HG02938 (cell line): ENCODE data around the gene CARD11.
"Not testable (repeated sequence)": the region's sequence is repeated elsewhere in the genome, so short reads cannot be mapped to it uniquely, and the experiment has no call there.

Experiments used
- ATAC-seq: cut with Tn5 transposase; IDR thresholded peaks from one replicate; pipeline ENCODE4 v1.9.1; 2021; ENCODE audit warnings: mild to moderate bottlenecking, moderate library complexity; ENCODE audit not compliant: unreplicated experiment

CARD11 gene

DNA sequence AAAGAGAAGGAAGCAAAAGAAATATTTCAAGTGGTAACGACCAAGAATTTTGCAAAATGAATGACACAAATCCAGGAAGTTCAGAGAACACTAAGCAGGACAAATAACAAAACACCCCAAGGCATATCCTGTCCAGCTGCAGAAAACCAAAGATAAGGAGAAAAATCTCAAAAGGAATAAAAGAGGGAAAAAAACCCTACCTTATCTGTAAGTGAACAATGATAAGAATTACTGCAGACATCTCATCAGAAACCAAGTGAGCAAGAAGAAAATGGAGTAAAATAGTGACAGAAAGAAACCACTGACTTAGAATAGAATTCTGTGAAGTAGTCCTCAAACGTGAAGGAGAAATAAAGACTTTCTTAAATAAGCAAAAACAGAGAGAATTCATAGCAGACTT lies 21.8 kb downstream of the CARD11 start:
- no peak for ATAC-seq

DNA sequence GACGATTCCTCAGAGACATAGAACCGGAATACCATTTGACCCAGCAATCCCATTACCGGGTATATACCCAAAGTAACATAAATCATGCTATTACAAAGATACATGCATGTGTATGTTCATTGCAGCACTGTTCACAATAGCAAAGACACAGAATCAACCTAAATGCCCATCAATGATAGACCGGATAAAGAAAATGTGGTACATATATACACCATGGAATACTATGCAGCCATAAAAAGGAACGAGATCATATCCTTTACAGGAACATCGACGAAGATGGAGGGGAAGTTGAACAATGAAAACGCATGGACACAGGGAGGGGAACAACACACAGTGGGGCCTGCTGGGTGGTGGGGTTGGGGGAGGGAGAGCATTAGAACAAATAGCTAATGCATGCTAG lies 22.4 kb downstream of the CARD11 start:
- not testable (repeated sequence) for ATAC-seq

DNA sequence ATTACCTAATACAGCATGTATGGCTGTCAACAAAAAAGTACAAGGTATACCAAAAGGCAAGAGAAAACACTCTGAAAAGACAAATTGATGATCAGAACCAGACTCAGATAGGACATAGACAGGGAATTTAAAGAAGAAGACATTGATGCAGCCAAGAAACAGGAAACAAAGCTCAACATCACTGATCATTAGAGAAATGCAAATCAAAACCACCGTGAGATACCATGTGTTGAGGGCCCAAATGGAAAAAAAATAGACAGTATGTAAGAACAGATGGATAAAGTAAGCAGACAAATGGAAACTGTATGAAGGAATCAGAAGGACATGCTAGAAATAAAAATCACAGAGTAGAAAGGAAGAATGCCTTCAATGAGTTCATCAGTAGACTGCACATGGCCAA lies 23.3 kb downstream of the CARD11 start:
- no peak for ATAC-seq

DNA sequence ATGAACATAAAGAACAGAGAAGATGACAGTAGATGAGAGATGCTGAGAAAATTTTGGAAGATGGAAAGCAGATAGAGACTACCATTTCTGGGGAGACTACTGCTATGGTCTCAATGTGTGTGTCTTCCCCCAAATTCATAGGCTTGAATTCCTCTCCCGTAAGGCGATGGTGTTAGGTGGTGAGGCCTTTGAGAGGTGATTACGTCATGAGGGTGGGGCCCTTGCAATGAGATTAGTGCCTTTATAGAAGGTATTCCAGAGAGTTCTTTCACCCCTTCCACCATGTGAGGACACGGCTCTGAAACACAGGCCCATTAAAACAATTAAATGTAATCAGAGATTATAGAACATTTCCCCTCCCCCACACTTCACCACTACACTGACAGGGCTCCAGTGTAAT lies 23.9 kb downstream of the CARD11 start:
- no peak for ATAC-seq

DNA sequence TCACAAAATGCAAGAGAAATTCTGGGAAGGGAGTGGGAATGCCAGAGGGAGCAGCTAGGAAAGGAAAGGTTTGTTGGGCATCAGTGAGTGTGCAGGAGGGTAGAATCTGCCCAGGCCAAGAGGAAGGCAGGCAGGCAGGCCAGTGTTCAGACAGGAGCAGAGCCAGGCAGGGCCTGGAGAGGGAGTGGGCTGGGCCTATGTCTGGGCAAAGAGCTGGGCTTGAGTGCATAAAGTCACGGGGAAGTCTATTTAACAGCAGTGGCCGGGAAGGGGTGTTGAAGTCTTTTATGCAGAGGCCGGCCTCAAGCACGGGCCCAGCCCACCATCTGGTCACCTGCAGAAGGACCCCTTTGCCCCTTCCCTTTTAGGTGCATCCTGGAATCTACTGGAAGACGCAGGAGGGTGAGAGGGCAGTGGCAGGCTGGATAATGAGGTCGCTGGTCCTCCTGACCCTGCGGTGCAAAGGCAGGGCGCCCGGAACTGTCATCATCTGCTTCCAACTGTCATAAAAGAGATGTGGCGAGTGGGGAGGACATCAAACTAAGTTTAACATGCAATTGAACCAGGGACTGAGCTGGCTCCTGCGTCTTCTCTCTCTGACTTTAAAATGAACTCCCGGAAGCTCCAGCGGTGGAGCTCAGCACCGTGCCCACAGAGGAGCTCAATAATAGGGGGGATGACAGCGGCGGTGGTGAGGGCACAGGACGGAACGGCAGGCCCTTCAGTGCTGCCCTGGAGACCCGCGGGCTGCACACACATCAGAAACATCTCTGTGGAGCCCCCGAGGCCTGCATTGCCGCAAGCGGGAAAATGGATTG lies 29.5 kb downstream of the CARD11 start:
- no peak for ATAC-seq

DNA sequence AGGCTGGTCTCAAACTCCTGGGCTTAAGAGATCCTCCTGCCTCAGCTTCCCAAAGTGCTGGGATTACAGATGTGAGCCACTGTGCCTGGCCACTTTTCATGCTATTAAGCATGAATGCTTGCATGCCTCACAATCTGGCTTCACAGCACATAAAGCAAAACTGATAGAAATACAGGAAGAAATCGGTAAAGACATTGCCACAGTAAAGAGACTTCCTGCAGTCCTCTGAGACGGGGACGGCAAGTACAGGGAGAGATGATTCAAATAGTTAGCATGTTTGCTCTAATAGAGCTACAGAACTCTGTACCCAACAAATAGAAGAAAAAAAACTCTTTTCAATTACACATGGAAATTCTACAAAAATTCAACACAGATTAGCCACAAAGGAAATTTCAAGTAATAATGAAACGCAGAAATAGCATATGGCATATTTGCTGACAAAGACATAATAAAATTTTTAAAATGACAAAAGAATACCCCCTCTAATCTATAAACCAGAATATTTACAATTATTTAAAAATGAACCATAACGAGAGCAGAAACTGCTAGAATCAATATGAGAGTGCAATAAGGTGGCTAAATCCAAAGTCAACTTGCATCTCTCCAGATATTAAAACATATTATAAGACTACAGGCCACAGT lies 32.3 kb downstream of the CARD11 start:
- ATAC-seq: no peak

DNA sequence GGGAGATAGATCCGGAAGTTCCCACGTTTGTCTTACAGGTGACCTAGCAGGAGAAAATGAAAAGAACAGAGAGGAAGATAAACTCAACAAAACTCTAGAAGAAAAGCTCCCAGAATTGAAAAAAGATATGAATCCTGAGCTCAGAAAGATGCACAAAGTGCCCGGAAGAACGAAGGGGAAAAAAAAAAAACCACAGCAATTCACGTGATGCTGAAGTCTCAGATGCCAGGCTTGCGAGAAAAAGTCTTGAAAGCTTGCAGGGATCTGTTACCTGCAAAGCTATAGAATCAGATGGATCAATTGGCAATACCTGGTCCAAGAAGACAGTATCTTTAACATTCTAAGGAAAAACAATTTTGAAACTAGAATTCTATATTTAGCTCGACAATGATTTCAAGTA lies 33.5 kb downstream of the CARD11 start:
- ATAC-seq: no peak

DNA sequence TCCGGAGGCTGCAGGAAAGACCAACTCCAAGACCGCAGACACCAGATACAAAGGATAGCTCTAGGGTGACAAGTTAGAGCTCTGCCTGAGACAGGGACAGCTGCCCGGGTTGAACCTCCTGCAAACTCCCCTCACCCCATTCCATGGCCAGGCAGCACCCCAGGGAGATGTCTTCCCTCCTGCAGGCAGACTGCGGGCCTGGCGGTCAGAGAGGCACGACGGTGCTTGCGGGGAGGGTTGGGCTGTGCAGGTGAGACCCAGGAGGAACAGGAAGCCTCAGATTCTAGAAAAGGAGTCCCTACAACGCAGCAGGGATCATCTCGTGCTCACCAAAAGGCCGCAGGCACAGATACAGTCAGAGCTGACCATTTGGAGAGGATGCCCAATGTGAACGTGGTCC lies 34.6 kb downstream of the CARD11 start:
- ATAC-seq: no peak

DNA sequence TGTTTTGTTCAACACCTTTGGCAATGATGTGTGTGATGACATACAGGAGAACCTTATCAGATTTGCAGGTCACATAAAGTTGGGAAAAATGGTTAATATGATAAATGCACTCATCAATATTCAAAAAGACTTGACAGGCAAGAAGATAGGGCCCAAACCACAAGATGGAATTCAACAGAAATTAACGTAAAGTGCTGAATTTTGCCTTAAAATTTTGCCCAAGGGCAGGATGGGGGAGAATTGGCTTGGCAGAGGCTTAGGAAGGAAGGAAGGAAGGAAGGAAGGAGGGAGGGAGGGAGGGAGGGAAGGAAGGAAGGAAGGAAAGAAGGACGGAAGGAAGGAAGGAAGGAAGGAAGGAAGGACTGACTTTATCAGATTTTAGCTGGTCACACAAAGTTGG lies 35.3 kb downstream of the CARD11 start:
- ATAC-seq: no peak

DNA sequence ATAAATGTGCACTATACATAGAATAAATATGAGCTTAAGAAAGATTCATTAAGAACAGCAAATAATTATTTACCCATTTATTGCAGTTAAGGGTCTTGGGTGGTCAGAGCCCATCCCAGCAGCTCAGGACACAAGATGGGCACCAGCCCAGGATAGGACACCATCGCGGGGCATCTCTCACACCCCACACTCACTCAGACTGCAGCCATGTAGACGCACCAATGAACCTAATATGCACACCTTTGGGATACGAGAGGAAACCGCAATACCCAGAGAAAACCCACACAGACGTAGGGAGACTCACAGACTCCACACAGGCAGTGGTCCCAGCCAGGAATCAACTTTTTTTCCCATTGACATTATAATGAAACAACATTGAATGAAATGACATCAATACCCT lies 36.0 kb downstream of the CARD11 start:
- ATAC-seq: no peak

DNA sequence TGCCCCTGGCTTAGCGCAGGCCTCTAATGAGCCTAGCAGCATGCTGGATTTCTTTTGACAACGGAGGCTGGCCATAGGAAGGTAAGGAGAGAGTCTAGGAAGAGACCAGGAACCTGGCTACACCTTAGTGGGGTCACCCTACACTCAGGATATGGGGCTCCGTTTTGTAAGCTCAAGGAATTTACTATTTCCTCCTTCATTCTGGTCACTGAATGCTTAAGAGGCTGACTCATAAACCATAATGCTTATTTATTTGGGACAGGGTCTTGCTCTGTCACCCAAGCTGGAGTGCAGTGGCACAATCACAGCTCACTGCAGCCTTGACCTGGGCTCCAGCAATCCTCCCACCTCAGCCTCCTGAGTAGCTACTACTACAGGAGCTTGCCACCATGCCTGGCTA lies 38.4 kb downstream of the CARD11 start:
- ATAC-seq: no peak

DNA sequence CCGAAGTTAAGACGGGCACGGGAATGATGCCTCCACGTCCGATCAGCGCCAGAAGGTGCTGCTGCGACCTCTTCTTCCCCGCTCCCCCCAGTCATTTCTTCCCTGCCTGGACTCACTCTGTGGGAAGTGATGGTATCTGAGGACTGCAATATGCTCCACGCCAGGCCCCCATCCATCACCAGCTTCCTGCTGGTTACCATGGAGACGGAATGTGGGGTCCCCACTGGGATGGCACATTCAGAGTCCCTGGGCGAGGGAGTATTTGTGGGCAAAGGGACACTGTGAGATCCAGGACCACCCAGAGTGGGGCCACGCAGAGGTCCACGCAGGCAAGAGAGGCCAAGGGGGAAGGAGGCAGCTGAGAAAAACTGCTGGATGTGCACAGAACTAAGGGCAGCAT lies 39.7 kb downstream of the CARD11 start:
- no peak for ATAC-seq

DNA sequence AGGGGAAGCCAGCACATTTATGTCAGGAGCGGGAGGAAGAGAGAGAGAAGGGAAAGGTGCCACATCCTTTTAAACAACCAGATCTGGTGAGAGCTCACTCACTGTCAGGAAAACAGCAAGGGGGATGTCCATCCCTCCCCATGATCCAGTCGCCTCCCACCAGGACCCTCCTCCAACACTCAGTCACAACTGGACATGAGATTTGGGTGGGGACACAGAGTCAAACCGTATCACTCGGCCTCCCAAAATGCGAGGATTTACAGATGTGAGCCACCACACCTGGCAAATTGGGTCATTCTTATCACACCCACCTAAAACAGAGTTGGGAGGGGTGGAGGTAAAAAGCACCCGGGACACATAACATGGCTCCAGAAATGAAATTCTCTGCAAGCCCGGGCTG lies 41.0 kb downstream of the CARD11 start:
- no peak for ATAC-seq

DNA sequence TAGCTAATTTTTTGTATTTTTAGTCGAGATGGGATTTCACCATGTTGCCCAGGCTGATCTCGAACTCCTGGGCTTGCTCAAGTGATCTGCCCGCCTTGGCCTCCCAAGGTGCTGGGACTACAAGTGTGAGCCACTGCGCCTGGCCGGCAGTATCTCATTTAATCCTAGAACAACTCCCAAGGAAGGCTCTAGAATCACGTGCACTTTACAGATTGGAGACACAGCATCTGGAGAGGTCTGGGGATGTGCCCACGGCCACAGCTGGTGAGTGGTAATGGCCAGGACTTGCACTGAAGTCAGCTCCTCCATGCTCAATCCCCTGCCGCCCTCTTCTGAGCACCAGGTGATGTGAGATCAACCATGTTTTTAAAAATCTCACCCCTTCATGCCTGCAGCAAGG lies 43.1 kb downstream of the CARD11 start:
- no peak for ATAC-seq

DNA sequence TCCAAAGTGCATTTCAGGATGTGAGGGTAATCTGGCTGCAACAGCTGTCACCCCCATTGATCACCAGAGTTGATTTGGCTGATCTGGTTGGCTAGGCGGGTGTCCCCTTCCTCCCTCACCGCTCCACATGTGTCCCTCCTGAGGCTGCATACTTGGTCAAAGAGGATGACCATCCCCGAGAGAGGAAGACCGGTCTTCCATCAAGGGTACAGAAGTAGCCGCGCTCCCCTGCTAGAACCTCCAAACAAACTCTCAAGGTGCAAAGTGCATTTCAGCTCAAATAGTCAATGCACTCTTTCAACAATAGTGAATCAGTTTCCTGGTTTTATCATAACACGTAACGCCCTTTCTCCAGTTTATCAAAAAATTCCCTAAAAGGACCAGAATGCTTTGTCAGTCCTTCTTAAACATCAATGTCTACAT lies 44.6 kb downstream of the CARD11 start:
- ATAC-seq: no peak

DNA sequence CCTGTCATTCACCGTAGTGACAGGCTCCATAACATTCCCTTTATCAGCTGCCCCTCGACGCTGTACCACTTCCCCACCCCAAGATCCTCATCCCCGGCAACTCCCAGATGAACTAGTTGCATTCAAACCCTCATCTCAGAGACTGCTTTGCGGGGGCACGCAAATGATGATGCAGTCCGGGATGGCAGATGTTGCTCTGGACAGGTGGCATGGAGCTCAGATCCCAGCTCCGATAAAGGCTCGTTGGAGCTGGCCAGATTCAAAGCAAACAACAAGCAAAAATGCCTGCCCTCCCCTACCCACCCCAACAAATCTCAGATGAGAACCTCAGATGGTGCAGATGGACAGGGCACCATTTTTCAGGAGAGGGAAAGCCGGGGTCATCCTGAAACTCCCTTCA lies 46.7 kb downstream of the CARD11 start:
- no peak for ATAC-seq

DNA sequence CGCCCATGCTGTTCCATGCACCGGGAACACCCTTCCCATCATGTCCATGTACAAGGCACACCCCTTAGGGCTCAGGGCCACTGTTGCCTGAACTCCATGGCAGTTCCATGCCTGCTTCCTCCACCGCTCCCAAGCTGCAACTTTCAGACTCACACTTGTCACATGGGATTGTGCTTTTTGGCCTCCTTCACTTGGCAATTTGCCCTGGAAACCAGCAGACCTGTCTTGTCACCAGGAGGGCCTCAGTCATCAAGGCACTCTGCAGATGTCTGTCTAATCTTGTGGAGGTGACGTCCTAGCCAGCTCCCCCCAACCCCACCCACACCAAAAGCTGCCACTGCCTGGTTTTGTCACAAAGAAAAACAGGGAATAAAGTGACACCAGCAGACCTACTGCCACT lies 47.5 kb downstream of the CARD11 start:
- ATAC-seq: no peak

DNA sequence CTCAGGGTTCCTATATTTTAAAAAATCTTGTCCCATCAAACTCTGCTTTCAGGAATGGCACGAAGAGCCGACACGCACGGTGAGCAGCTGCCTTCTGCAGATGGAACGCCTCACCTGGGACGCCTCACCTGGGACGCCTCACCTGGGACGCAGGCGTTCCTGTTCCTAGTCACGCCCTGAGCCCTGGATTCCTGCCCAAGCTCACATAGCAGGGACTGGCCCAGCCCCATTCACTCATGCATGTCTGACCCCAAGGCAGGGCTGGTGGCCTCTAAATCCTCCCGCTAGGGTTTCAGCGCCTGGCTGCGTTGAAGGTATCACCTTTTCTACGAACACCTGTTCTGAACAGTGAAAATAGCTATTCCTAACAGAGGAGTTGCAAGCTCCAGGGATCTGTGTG lies 49.8 kb downstream of the CARD11 start:
- ATAC-seq: no peak

DNA sequence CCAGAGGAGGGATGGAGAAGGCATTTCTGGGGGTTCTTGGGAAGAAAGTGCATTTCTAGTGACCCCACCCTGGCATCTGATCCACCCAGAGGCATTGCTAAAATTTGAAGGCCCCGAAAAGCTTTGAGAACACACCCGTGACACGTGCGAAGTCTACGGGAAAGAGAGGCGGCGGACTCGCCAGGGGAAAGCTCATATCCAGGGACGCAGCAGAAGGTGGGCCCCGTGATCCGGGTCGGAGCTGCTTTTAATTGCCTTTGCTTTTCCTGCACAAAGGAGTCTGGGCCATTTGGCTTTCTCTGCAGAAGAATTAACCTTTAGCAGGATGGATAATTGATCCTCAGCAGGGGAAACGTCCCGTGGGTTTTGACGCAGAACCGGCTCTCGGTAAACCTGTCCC lies 50.3 kb downstream of the CARD11 start:
- ATAC-seq: no peak

DNA sequence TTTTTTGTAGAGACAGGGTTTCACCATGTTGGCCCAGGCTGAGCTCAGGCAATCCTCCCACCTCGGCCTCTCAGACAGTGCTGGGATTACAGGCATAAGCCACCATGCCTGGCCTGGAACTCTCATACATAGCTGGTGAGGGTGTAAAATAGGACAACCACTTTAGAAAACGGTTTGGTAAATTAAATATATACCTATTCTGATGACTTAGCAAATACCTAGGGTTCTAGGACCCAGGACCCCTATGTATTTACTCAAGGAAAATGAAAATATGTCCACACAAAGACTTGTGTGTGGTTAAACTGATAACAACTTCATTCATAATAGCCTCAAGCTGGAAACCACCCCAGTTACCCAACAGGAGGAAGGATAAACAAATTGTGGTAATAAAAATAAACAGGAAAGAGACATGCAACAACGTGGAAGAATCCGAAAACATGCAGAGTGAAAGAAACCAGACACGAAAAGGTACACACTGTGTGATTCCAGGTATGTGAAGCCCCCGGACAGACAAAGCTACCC lies 52.7 kb downstream of the CARD11 start:
- no peak for ATAC-seq

DNA sequence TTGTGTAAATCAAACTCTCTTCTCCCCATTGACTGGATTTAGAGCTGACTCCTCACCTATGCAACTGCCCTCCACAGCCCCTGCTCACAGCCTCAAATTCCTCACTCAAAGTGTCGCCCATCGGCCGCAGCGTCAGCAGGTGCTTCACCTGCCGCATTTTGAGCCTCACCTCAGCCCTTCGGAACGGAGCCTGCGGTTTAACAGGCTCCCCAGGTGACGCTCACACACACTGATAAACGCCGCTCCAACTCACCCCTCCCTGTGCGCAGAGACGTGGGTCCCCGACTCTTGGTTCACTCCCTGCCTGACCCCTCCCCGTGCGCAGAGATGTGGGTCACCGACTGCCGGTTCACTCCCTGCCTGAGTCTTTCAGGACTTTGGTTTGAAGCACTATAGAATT lies 57.1 kb downstream of the CARD11 start:
- ATAC-seq: no peak

DNA sequence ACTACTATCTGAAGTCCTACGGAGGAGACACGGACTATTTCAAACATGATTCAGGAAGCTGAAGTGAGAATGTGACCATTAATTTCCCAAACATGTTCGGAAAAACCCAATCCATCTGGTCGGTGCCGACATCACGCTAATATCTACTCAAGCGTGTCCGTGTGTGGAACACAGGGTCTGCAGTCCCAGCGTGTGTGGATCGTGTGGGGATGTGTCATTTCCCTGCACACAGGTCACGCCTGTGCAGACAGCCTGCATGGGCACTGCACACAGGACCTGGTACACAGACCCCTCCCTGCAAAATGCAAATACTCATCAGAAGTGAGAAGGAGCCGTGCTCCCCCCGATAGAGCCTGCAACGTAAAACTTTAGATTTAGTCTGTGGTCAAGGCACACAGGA lies 57.8 kb downstream of the CARD11 start:
- no peak for ATAC-seq

DNA sequence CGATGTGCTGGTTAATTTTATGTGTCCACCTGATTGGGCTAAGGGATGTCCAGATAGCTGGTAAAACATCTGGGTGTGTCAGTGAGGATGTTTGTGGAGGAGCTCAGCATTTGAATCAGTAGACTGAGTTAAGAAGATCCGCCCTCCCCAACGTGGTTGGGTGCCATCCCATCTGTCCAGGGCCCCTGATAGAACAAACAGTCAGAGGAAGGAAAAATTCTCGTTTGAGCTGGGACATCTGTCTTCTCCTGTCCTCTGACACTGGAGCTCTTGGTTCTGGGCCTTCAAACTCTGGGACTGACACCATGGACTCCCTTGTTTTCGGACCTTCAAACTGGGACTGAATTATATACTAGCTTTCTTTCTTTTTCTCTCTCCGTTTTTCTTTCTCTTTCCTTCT lies 59.6 kb downstream of the CARD11 start:
- ATAC-seq: no peak
